WTC11 (cell line): ENCODE results near the gene CHST15. TPM values are rescaled to one million over a fixed set of nuclear protein-coding genes. Genes with fewer than 3 reads are reported as not detected.

Experiments
- ATAC-seq: fragments of 200-7000 bp; cut with Tn5 transposase; 2 replicates; pipeline ENCODE4 v1.10.0; 2021; ENCODE audit warnings: mild to moderate bottlenecking, moderate library complexity
- CTCF ChIA-PET: fragments of 300-600 bp; sonication (Branson Sonifier 250); formaldehyde crosslinking; loops from one replicate; lab custom pipeline; 2021; ENCODE audit warnings: antibody characterized with exemption; lab: Charles Lee
- POLR2A ChIA-PET: fragments of 350-600 bp; sonication (Branson Sonifier 250); formaldehyde crosslinking; loops from one replicate; lab custom pipeline; 2021; ENCODE audit warnings: antibody characterized with exemption; lab: Charles Lee
- DNase-seq: peaks from one replicate; pipeline ENCODE4 v3.0.0; 2021; ENCODE audit warnings: low spot score
- H3K27ac Mint-ChIP-seq: 2 replicates; pipeline ENCODE4 v1.8.0; 2021; ENCODE audit warnings: mixed read lengths
- H3K27me3 Mint-ChIP-seq: 2 replicates; pipeline ENCODE4 v1.8.0; 2021; ENCODE audit warnings: low read depth, mild to moderate bottlenecking, moderate library complexity, mixed read lengths
- H3K36me3 Mint-ChIP-seq: 2 replicates; pipeline ENCODE4 v1.8.0; 2021; ENCODE audit warnings: mixed read lengths
- H3K4me1 Mint-ChIP-seq: 2 replicates; pipeline ENCODE4 v1.8.0; 2022; ENCODE audit warnings: mixed read lengths
- H3K4me3 Mint-ChIP-seq: 2 replicates; pipeline ENCODE4 v1.8.0; 2021; ENCODE audit warnings: mild to moderate bottlenecking, moderate library complexity, mixed read lengths
- H3K9me3 Mint-ChIP-seq: 2 replicates; pipeline ENCODE4 v1.8.0; 2021; ENCODE audit warnings: mixed read lengths
- AR ChIP-seq: fragments of 250-450 bp; sonication (Bioruptor Pico); IDR thresholded peaks from 2 replicates; pipeline ENCODE4 v1.9.0; 2021; ENCODE audit warnings: mild to moderate bottlenecking
- ATF1 ChIP-seq: sonication (generic); formaldehyde crosslinking; IDR thresholded peaks from 2 replicates; pipeline ENCODE4 v1.8.1; 2023; ENCODE audit warnings: mild to moderate bottlenecking, moderate library complexity, missing genetic modification reagents
- FOXP1 ChIP-seq: sonication (generic); formaldehyde crosslinking; IDR thresholded peaks from 2 replicates; pipeline ENCODE4 v1.8.0; 2022; ENCODE audit warnings: missing genetic modification reagents, mild to moderate bottlenecking, moderate library complexity, borderline replicate concordance
- FOXP4 ChIP-seq: sonication (generic); formaldehyde crosslinking; IDR thresholded peaks from 2 replicates; pipeline ENCODE4 v1.8.0; 2022; ENCODE audit warnings: mild to moderate bottlenecking, missing genetic modification reagents
- JUN ChIP-seq: sonication (generic); formaldehyde crosslinking; IDR thresholded peaks from 2 replicates; pipeline ENCODE4 v1.8.0; 2023; ENCODE audit warnings: mild to moderate bottlenecking, missing genetic modification reagents
- MYBL2 ChIP-seq: sonication (generic); formaldehyde crosslinking; IDR thresholded peaks from 2 replicates; pipeline ENCODE4 v1.8.1; 2023; ENCODE audit warnings: mild to moderate bottlenecking, moderate library complexity, missing genetic modification reagents
- RORB ChIP-seq: fragments of 250-450 bp; sonication (Bioruptor Pico); IDR thresholded peaks from 2 replicates; pipeline ENCODE4 v1.9.0; 2021; ENCODE audit warnings: mild to moderate bottlenecking
- SMAD3 ChIP-seq: sonication (generic); formaldehyde crosslinking; IDR thresholded peaks from 2 replicates; pipeline ENCODE4 v1.8.0; 2022; ENCODE audit warnings: missing genetic modification reagents, mild to moderate bottlenecking, borderline replicate concordance
- TEAD1 ChIP-seq: sonication (generic); formaldehyde crosslinking; IDR thresholded peaks from 2 replicates; pipeline ENCODE4 v1.8.0; 2022; ENCODE audit warnings: mild to moderate bottlenecking, missing genetic modification reagents
- TEAD4 ChIP-seq: sonication (generic); formaldehyde crosslinking; IDR thresholded peaks from 2 replicates; pipeline ENCODE4 v1.8.0; 2022; ENCODE audit warnings: mild to moderate bottlenecking, missing genetic modification reagents
- ZNF425 ChIP-seq: fragments of 250-450 bp; sonication (Bioruptor Pico); conservative IDR thresholded peaks from 2 replicates; pipeline ENCODE4 v1.9.0; 2021; ENCODE audit warnings: mild to moderate bottlenecking
- ZNF512 ChIP-seq: sonication (generic); formaldehyde crosslinking; IDR thresholded peaks from 2 replicates; pipeline ENCODE4 v1.8.1; 2022; ENCODE audit warnings: missing genetic modification reagents, borderline replicate concordance
- total RNA-seq: library from RNA; stranded (reverse); gene quantifications from 3 replicates; pipeline ENCODE4 v1.2.3, GENCODE V29; 2021
- TF ChIP-seq, protein P1 (sequence below): sonication (generic); formaldehyde crosslinking; IDR thresholded peaks from 2 replicates; pipeline ENCODE4 v1.8.0; 2022; ENCODE audit warnings: mild to moderate bottlenecking, missing genetic modification reagents
- TF ChIP-seq, protein P2 (sequence below): sonication (generic); formaldehyde crosslinking; IDR thresholded peaks from 2 replicates; pipeline ENCODE4 v1.8.1; 2023; ENCODE audit warnings: mild to moderate bottlenecking, missing genetic modification reagents, moderate library complexity

The CHST15 gene
- total RNA-seq, 1 experiment from 2014 or later: 10.7 TPM

DNA sequence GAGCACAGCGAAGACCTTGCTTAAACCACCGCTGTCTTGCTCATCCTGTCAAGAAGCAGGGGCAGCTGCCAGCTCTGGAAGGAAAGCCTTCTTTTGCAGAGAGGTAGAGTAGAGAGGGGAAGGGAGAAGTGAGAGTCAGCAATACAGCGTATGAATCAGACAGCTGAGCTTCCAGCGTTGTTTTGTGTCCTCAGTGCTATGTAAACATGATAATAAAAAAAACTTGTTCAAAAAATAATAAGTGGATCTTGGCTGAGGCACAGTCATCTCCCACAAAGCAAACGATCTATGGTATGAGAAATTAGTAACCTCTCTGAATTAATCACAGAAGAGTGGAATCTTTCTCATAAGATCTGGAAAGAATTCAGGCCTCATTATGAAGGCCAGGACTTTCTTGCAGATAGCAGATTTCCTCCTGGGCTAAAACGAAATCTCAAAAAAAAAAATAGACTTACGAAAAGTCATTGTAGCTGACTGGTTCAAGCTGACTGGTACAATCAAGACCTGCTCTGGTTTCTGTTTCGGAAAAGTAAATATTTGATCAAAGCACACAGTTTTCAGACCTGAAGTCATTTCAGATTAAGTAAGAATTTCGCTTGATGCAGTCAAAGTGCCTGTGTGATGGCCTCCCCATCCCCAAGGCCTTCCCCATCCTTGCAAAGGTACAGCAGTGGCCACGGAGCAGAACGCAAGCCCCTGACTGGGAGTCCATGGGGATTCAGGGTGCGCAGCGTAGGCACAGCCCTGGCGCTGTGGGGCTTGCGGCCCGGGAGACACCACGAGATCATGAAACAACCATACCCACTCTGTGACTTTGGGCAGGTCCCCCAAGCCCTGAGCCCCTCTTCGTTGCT lies 29.4 kb downstream of the CHST15 start:
- no peaks in the 10 kb centered on the region for H3K36me3 Mint-ChIP-seq
- no peaks in the 10 kb centered on the region for H3K9me3 Mint-ChIP-seq
- H3K4me3 Mint-ChIP-seq: no peak overlapping the region
- DNase-seq: no peak
- no peaks in the 10 kb centered on the region for H3K27me3 Mint-ChIP-seq
- POLR2A ChIA-PET: no interaction called here
- TF ChIP-seq MYBL2 (CRISPR knock-in tag) (no peak), RORB (CRISPR knock-in tag) (no peak), JUN (CRISPR knock-in tag) (no peak), TEAD1 (CRISPR knock-in tag) (no peak), TEAD4 (CRISPR knock-in tag) (no peak), FOXP4 (no peak), AR (no peak), ZNF512 (CRISPR knock-in tag) (no peak), ZNF425 (CRISPR knock-in tag) (no peak), ATF1 (CRISPR knock-in tag) (no peak), SMAD3 (CRISPR knock-in tag) (no peak), FOXP1 (CRISPR knock-in tag) (no peak)
- TF ChIP-seq, protein P1, sequence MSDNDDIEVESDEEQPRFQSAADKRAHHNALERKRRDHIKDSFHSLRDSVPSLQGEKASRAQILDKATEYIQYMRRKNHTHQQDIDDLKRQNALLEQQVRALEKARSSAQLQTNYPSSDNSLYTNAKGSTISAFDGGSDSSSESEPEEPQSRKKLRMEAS (CRISPR knock-in tag): no peak
- TF ChIP-seq, protein P2, sequence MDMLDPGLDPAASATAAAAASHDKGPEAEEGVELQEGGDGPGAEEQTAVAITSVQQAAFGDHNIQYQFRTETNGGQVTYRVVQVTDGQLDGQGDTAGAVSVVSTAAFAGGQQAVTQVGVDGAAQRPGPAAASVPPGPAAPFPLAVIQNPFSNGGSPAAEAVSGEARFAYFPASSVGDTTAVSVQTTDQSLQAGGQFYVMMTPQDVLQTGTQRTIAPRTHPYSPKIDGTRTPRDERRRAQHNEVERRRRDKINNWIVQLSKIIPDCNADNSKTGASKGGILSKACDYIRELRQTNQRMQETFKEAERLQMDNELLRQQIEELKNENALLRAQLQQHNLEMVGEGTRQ (CRISPR knock-in tag): no peak
- peaks cover 42% of the 10 kb centered on the region for H3K4me1 Mint-ChIP-seq
- no peak overlapping the region; the same call in 1 of the 2 replicates for H3K27ac Mint-ChIP-seq
- no peak for ATAC-seq
- CTCF ChIA-PET: interaction anchor here (3.0 kb wide), 1 partner anchor 68 kb away, joined by 11 read pairs; no protein-coding TSS in a partner anchor
